Keratinocyte (primary cell): Measurements from ENCODE around the gene RSPRY1. TPM values are rescaled to one million over a fixed set of nuclear protein-coding genes. Genes with fewer than 3 reads are reported as not detected.

Experiments
- DNase-seq: peaks from one replicate; pipeline ENCODE4 v3.0.0-alpha.2; 2011; ENCODE audit warnings: low read depth, missing footprints, low spot score
- FAIRE-seq: peaks from 2 replicates; lab custom pipeline; 2011; peaks lifted over from hg19 to GRCh38; lab: Jason Lieb, UNC
- H2AFZ ChIP-seq: 2 replicates; pipeline ENCODE4 v1.6.0; 2012; ENCODE audit warnings: low read length, control low read depth, inconsistent platforms; ENCODE audit not compliant: control insufficient read depth
- H3K27ac ChIP-seq: 2 replicates; pipeline ENCODE4 v1.5.1; 2011; ENCODE audit warnings: low read length; ENCODE audit not compliant: control insufficient read depth, insufficient read depth
- H3K27me3 ChIP-seq: 3 replicates; pipeline ENCODE4 v1.6.0; 2011; ENCODE audit warnings: low read length; ENCODE audit not compliant: control insufficient read depth, insufficient read depth; ENCODE audit errors: extremely low read depth
- H3K36me3 ChIP-seq, 2 experiments: 2 replicates in 1 of 2; 3 replicates in 1 of 2; pipeline ENCODE4 v1.5.1; 2011; ENCODE audit warnings: low read length in 2 of 2, mild to moderate bottlenecking in 1 of 2; ENCODE audit not compliant: control insufficient read depth in 2 of 2, insufficient read depth in 2 of 2; ENCODE audit errors: extremely low read depth in 1 of 2
- H3K4me1 ChIP-seq: 3 replicates; pipeline ENCODE4 v1.5.1; 2011; ENCODE audit warnings: low read length; ENCODE audit not compliant: control insufficient read depth, insufficient read depth; ENCODE audit errors: extremely low read depth
- H3K4me2 ChIP-seq: 3 replicates; pipeline ENCODE4 v1.6.0; 2011; ENCODE audit warnings: low read depth, low read length; ENCODE audit not compliant: control insufficient read depth, insufficient read depth; ENCODE audit errors: extremely low read depth
- H3K4me3 ChIP-seq, 3 experiments: fragments of 200-600 bp in 1 of 3; sonication (generic) in 1 of 3; 2 replicates in 2 of 3; 3 replicates in 1 of 3; pipeline ENCODE4 v1.5.1; 2011 to 2016; ENCODE audit warnings: low read length in 3 of 3, mild to moderate bottlenecking in 3 of 3, control low read depth in 2 of 3, inconsistent platforms in 1 of 3, low read depth in 1 of 3, mixed read lengths in 1 of 3, mixed run types in 1 of 3, moderate library complexity in 1 of 3; ENCODE audit not compliant: control insufficient read depth in 2 of 3, insufficient read depth in 2 of 3; ENCODE audit errors: extremely low read depth in 1 of 3
- H3K79me2 ChIP-seq: 2 replicates; pipeline ENCODE4 v1.6.0; 2012; ENCODE audit warnings: low read length; ENCODE audit not compliant: control insufficient read depth, insufficient read depth
- H3K9ac ChIP-seq: 3 replicates; pipeline ENCODE4 v1.6.0; 2011; ENCODE audit warnings: low read length; ENCODE audit not compliant: control insufficient read depth, insufficient read depth; ENCODE audit errors: extremely low read depth
- H3K9me1 ChIP-seq: 3 replicates; pipeline ENCODE4 v1.6.0; 2011; ENCODE audit warnings: low read length; ENCODE audit not compliant: control insufficient read depth, insufficient read depth; ENCODE audit errors: extremely low read depth
- H3K9me3 ChIP-seq: 2 replicates; pipeline ENCODE4 v1.5.1; 2012; ENCODE audit warnings: low read depth, low read length; ENCODE audit not compliant: control insufficient read depth
- H4K20me1 ChIP-seq: 3 replicates; pipeline ENCODE4 v1.6.0; 2011; ENCODE audit warnings: low read length; ENCODE audit not compliant: control insufficient read depth, insufficient read depth; ENCODE audit errors: extremely low read depth
- CTCF ChIP-seq, 3 experiments: IDR thresholded peaks in 1 of 3; conservative IDR thresholded peaks in 1 of 3; optimal IDR thresholded peaks in 1 of 3; 2 replicates in 2 of 3; 3 replicates in 1 of 3; pipeline versions ENCODE3 to v1.5.1; 2011; ENCODE audit warnings: low read length in 3 of 3, mild to moderate bottlenecking in 3 of 3, moderate library complexity in 2 of 3, control low read depth in 1 of 3, inconsistent platforms in 1 of 3; ENCODE audit not compliant: insufficient read depth in 2 of 3; ENCODE audit errors: extremely low read depth in 1 of 3
- EZH2 ChIP-seq: IDR thresholded peaks from one replicate; pipeline ENCODE4 v1.6.1; 2012; ENCODE audit warnings: inconsistent platforms, mild to moderate bottlenecking, low read length, moderate library complexity
- dilution Hi-C: fragments of 300-500 bp; cut with MboI; formaldehyde crosslinking; loops from one replicate; pipeline ENCODE4 v1.7.0; 2020; ENCODE audit warnings: low sequenced_read_pairs; ENCODE audit not compliant: extremely low pct_ligation_motif_present
- polyA plus RNA-seq, 5 experiments: library from polyadenylated mRNA; depleted of rRNA in 3 of 5; stranded (reverse) in 3 of 5; stranded (forward) in 1 of 5; unstranded in 1 of 5; fragments of >200 nt; gene quantifications; 1 replicate in 1 of 5; 2 replicates in 3 of 5; 3 replicates in 1 of 5; pipeline versions ENCODE4 v1.2.1 to v1.2.3, GENCODE V29; 2011 to 2012; ENCODE audit warnings: missing spikeins in 2 of 5, low read depth in 1 of 5, low replicate concordance in 1 of 5

RSPRY1 gene
- polyA plus RNA-seq, 1 donor (not counting 4 experiments of a cell fraction or from before 2014, with no cell fraction given): 42.2 TPM

DNA sequence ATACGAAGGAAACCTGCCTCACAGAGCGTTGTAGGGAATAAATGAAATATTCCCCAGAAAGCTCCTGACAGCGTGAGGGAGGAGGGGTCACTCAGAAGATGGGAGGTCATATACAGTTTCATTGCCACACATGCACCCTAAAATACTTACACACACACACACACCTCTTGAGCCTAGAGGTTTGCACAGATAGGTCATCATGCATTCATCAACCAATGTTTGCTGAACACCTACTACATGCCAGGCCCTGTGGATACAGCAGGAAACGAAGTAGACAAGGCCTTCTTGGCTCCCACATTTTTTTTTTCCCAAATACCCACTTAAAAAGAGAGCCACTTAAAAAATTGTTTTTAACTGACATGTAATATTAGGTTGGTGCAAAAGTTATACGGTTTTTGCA, 99.2 kb downstream of the RSPRY1 start:
- no peak overlapping the region for H3K9ac ChIP-seq
- H3K4me1 ChIP-seq: peaks cover 7% of the 10 kb centered on the region

GRCh38 chr16:57289391-57290257, 103.5 kb downstream of the RSPRY1 start:
- dilution Hi-C loops: no loop called here
- DNase-seq: no peak
- H3K9me1 ChIP-seq: no peaks in the 10 kb centered on the region

More for the DNA sequence above, 99.2 kb downstream of the RSPRY1 start:
- no peaks in the 10 kb centered on the region for H3K9me3 ChIP-seq
- dilution Hi-C loops: no loop called here
- H3K4me3 ChIP-seq: no peak overlapping the region
- no peak overlapping the region for H3K27ac ChIP-seq
- H4K20me1 ChIP-seq: no peaks in the 10 kb centered on the region
- H2AFZ ChIP-seq: no peak overlapping the region
- H3K4me2 ChIP-seq: no peak overlapping the region
- no peaks in the 10 kb centered on the region for H3K9me1 ChIP-seq
- DNase-seq: no peak
- H3K79me2 ChIP-seq: no peaks in the 10 kb centered on the region
- TF ChIP-seq CTCF (optimal IDR thresholded peaks at IDR 0.05 in 1 of 3, IDR thresholded peaks at IDR 0.05 in 1 of 3, conservative IDR thresholded peaks at IDR 0.05 in 1 of 3; ENCODE audit: extremely low read depth in 1 of 3, insufficient read depth in 2 of 3, low read length in 3 of 3) (no peak), EZH2 (no peak)
- no peak for FAIRE-seq
- H3K27me3 ChIP-seq: peaks cover 10% of the 10 kb centered on the region
- no peaks in the 10 kb centered on the region for H3K36me3 ChIP-seq

More at GRCh38 chr16:57289391-57290257, 103.5 kb downstream of the RSPRY1 start:
- no peak overlapping the region for H2AFZ ChIP-seq
- H3K27ac ChIP-seq: no peak overlapping the region
- no peaks in the 10 kb centered on the region for H3K9me3 ChIP-seq
- no peak overlapping the region for H3K4me2 ChIP-seq
- H3K27me3 ChIP-seq: no peaks in the 10 kb centered on the region
- no peaks in the 10 kb centered on the region for H3K79me2 ChIP-seq
- no peak for FAIRE-seq
- no peaks in the 10 kb centered on the region for H4K20me1 ChIP-seq
- H3K9ac ChIP-seq: no peak overlapping the region
- no peak overlapping the region for H3K4me3 ChIP-seq
- no peaks in the 10 kb centered on the region for H3K4me1 ChIP-seq
- TF ChIP-seq EZH2: no peak
- TF ChIP-seq CTCF (optimal IDR thresholded peaks at IDR 0.05 in 1 of 3, IDR thresholded peaks at IDR 0.05 in 1 of 3, conservative IDR thresholded peaks at IDR 0.05 in 1 of 3; ENCODE audit: extremely low read depth in 1 of 3, insufficient read depth in 2 of 3, low read length in 3 of 3): no peak
- no peaks in the 10 kb centered on the region for H3K36me3 ChIP-seq

Other genes with a start within 250 kb of the RSPRY1 start
- not detected in 3 replicates for gene CETP, start 224.4 kb upstream of the RSPRY1 start, polyA plus RNA-seq
- 7.7 to 10.7 TPM (median 7.8 TPM) in 3 replicates for gene NLRC5, start 196.8 kb upstream of the RSPRY1 start, polyA plus RNA-seq
- 26.5 to 33.3 TPM (median 29.2 TPM) in 3 replicates for gene CPNE2, start 93.7 kb upstream of the RSPRY1 start, polyA plus RNA-seq
- gene PSME3IP1, start 290 bp upstream of the RSPRY1 start, polyA plus RNA-seq: 66.5 to 75.7 TPM (median 69.2 TPM) in 3 replicates
- gene ARL2BP, start 58.9 kb downstream of the RSPRY1 start, polyA plus RNA-seq: 55.2 to 107 TPM (median 98.0 TPM) in 3 replicates
- 8.7 to 15.4 TPM (median 13.1 TPM) in 3 replicates for gene PLLP, start 98.3 kb downstream of the RSPRY1 start, polyA plus RNA-seq
- gene CCL22, start 172.5 kb downstream of the RSPRY1 start, polyA plus RNA-seq: not detected in 3 replicates
- gene CX3CL1, start 186.2 kb downstream of the RSPRY1 start, polyA plus RNA-seq: 0.45 to 0.71 TPM (median 0.47 TPM) in 3 replicates
- not detected in 3 replicates for gene CCL17, start 218.4 kb downstream of the RSPRY1 start, polyA plus RNA-seq